Stimulated activated naive B cell treated with anti-CD40 and anti-IgM and Interleukin-4, amounts not matched to agents 10 μg/mL and 1 μg/mL and 100 μg/mL, for 72 hours (primary cell): ENCODE data around the gene MLH3.

Source experiments
- ATAC-seq, 2 donors: fragments of 150-1000 bp; cut with Tn5 transposase; replicated peaks; 2 replicates each; pipeline ENCODE4 v1.10.0; 2021; ENCODE audit warnings: moderate library complexity in 1 of 2
- DNase-seq: peaks from one replicate; pipeline ENCODE4 v3.0.0; 2021
- H3K27ac Mint-ChIP-seq: one replicate; pipeline ENCODE4 v1.8.0; 2022; ENCODE audit warnings: mild to moderate bottlenecking, mixed read lengths
- H3K27me3 Mint-ChIP-seq, 2 donors: one replicate each; pipeline ENCODE4 v1.8.0; 2022; ENCODE audit warnings: mixed read lengths in 2 of 2
- H3K36me3 Mint-ChIP-seq, 2 donors: one replicate each; pipeline ENCODE4 v1.8.0; 2022; ENCODE audit warnings: mixed read lengths in 2 of 2, mild to moderate bottlenecking in 1 of 2
- H3K4me1 Mint-ChIP-seq, 2 donors: one replicate each; pipeline ENCODE4 v1.8.0; 2022; ENCODE audit warnings: mixed read lengths in 2 of 2, mild to moderate bottlenecking in 1 of 2
- H3K4me3 Mint-ChIP-seq, 2 donors: one replicate each; pipeline ENCODE4 v1.8.0; 2022; ENCODE audit warnings: mild to moderate bottlenecking in 2 of 2, mixed read lengths in 2 of 2, moderate library complexity in 1 of 2
- H3K9me3 Mint-ChIP-seq, 2 donors: one replicate each; pipeline ENCODE4 v1.8.0; 2022; ENCODE audit warnings: mixed read lengths in 2 of 2, mild to moderate bottlenecking in 1 of 2

The MLH3 gene

GRCh38 chr14:74973003-74973653 lies 78.1 kb downstream of the MLH3 start:
- no peak overlapping the region for H3K4me3 Mint-ChIP-seq
- peak; percentile 39 to 49 for ATAC-seq
- H3K36me3 Mint-ChIP-seq: no peaks in the 10 kb centered on the region
- no peaks in the 10 kb centered on the region for H3K9me3 Mint-ChIP-seq
- no peak for DNase-seq
- no peaks in the 10 kb centered on the region for H3K4me1 Mint-ChIP-seq
- no peaks in the 10 kb centered on the region for H3K27me3 Mint-ChIP-seq
- no peak overlapping the region for H3K27ac Mint-ChIP-seq

GRCh38 chr14:74968811-74969210 lies 82.5 kb downstream of the MLH3 start:
- no peaks in the 10 kb centered on the region for H3K27me3 Mint-ChIP-seq
- peaks cover 0 to 5% of the 10 kb centered on the region in 2 donors for H3K4me1 Mint-ChIP-seq
- H3K4me3 Mint-ChIP-seq: no peak overlapping the region
- DNase-seq: no peak
- no peak overlapping the region for H3K27ac Mint-ChIP-seq
- no peaks in the 10 kb centered on the region for H3K9me3 Mint-ChIP-seq
- ATAC-seq: no peak
- peaks cover 0 to 1% of the 10 kb centered on the region in 2 donors for H3K36me3 Mint-ChIP-seq

GRCh38 chr14:74965486-74966153 lies 85.6 kb downstream of the MLH3 start:
- ATAC-seq: no peak
- DNase-seq: no peak
- H3K4me1 Mint-ChIP-seq: peaks cover 20 to 25% of the 10 kb centered on the region in 2 donors
- H3K4me3 Mint-ChIP-seq: no peak overlapping the region
- no peaks in the 10 kb centered on the region for H3K27me3 Mint-ChIP-seq
- peaks cover 0 to 1% of the 10 kb centered on the region in 2 donors for H3K36me3 Mint-ChIP-seq
- no peaks in the 10 kb centered on the region for H3K9me3 Mint-ChIP-seq
- no peak overlapping the region for H3K27ac Mint-ChIP-seq

GRCh38 chr14:74964787-74965485 lies 86.3 kb downstream of the MLH3 start:
- DNase-seq: no peak
- H3K36me3 Mint-ChIP-seq: peaks cover 0 to 1% of the 10 kb centered on the region in 2 donors
- peaks cover 20 to 25% of the 10 kb centered on the region in 2 donors for H3K4me1 Mint-ChIP-seq
- H3K4me3 Mint-ChIP-seq: no peak overlapping the region
- H3K27me3 Mint-ChIP-seq: no peaks in the 10 kb centered on the region
- ATAC-seq: no peak
- no peaks in the 10 kb centered on the region for H3K9me3 Mint-ChIP-seq
- no peak overlapping the region for H3K27ac Mint-ChIP-seq
